Measurements from ENCODE around the gene TPM1. TPM values are rescaled to one million over a fixed set of nuclear protein-coding genes. Genes with fewer than 3 reads are reported as not detected.

TPM1 gene
- total RNA-seq, 2 donors from 2014 or later: 564 to 629 TPM

GRCh38 chr15:63004211-63004610, 38.3 kb upstream of the TPM1 start:
- Histone ChIP-seq H3K27me3 (replicated peaks; ENCODE audit: insufficient read depth) (no peaks in the 10 kb centered on the region), H3K4me3 (no peak overlapping the region), H3K27ac (no peak overlapping the region), H3K36me3 (no peaks in the 10 kb centered on the region), H3K9me3 (no peaks in the 10 kb centered on the region), H3K4me1 (replicated peaks) (no peaks in the 10 kb centered on the region)
- no peak for DNase-seq (ENCODE audit: low spot score)
- intact Hi-C loops (cut with DNase I): no loop called here
- TF ChIP-seq POLR2A (IDR thresholded peaks at IDR 0.05): no peak
- TF ChIP-seq POLR2AphosphoS5 (IDR thresholded peaks at IDR 0.05): no peak
- TF ChIP-seq CTCF (IDR thresholded peaks at IDR 0.05): no peak
- WGBS: 100% methylated on average over 2 of the region's 2 CpGs

- 84% methylated on average over 8 of the region's 8 CpGs for WGBS
- Histone ChIP-seq H3K27ac (no peak overlapping the region), H3K27me3 (replicated peaks; ENCODE audit: insufficient read depth) (no peaks in the 10 kb centered on the region), H3K4me1 (replicated peaks) (no peaks in the 10 kb centered on the region), H3K4me3 (no peak overlapping the region), H3K9me3 (no peaks in the 10 kb centered on the region), H3K36me3 (no peaks in the 10 kb centered on the region)
- no peak for DNase-seq (ENCODE audit: low spot score)
- intact Hi-C loops (cut with DNase I): no loop called here
- TF ChIP-seq POLR2AphosphoS5 (IDR thresholded peaks at IDR 0.05) (no peak), POLR2A (IDR thresholded peaks at IDR 0.05) (no peak), CTCF (IDR thresholded peaks at IDR 0.05) (no peak)
Measured at GRCh38 chr15:63006032-63006878, 36.3 kb upstream of the TPM1 start.

GRCh38 chr15:63008333-63009049, 34.1 kb upstream of the TPM1 start:
- 89% methylated on average over 6 of the region's 6 CpGs for WGBS
- intact Hi-C loops (cut with DNase I): no loop called here
- H3K27ac ChIP-seq: no peak overlapping the region
- no peaks in the 10 kb centered on the region for H3K36me3 ChIP-seq
- H3K4me1 ChIP-seq (replicated peaks): no peaks in the 10 kb centered on the region
- TF ChIP-seq CTCF (IDR thresholded peaks at IDR 0.05) (no peak), POLR2AphosphoS5 (IDR thresholded peaks at IDR 0.05) (no peak), POLR2A (IDR thresholded peaks at IDR 0.05) (no peak)
- H3K9me3 ChIP-seq: no peaks in the 10 kb centered on the region
- H3K27me3 ChIP-seq (replicated peaks; ENCODE audit: insufficient read depth): no peaks in the 10 kb centered on the region
- no peak for DNase-seq (ENCODE audit: low spot score)
- no peak overlapping the region for H3K4me3 ChIP-seq

- intact Hi-C loops (cut with DNase I): no loop called here
- Histone ChIP-seq H3K27me3 (replicated peaks; ENCODE audit: insufficient read depth) (no peaks in the 10 kb centered on the region), H3K27ac (no peak overlapping the region), H3K9me3 (no peaks in the 10 kb centered on the region), H3K4me3 (no peak overlapping the region), H3K36me3 (no peaks in the 10 kb centered on the region), H3K4me1 (replicated peaks) (no peaks in the 10 kb centered on the region)
- no peak for TF ChIP-seq CTCF (IDR thresholded peaks at IDR 0.05)
- no peak for TF ChIP-seq POLR2A (IDR thresholded peaks at IDR 0.05)
- TF ChIP-seq POLR2AphosphoS5 (IDR thresholded peaks at IDR 0.05): no peak
- no peak for DNase-seq (ENCODE audit: low spot score)
- WGBS: 68% methylated on average over 3 of the region's 3 CpGs
Measured at GRCh38 chr15:63010386-63010785, 32.2 kb upstream of the TPM1 start.

All from prostate gland (tissue), 2 donors.